Suppressor macrophage treated with lipopolysaccharide for 4 hours (primary cell): ENCODE data around the gene ZNF778.
"Not testable (repeated sequence)": the region's sequence is repeated elsewhere in the genome, so short reads cannot be mapped to it uniquely, and the experiment has no call there.

ENCODE experiments used
- DNase-seq: peaks from one replicate; pipeline ENCODE4 v3.0.0-alpha.2; 2020

ZNF778 gene

DNA sequence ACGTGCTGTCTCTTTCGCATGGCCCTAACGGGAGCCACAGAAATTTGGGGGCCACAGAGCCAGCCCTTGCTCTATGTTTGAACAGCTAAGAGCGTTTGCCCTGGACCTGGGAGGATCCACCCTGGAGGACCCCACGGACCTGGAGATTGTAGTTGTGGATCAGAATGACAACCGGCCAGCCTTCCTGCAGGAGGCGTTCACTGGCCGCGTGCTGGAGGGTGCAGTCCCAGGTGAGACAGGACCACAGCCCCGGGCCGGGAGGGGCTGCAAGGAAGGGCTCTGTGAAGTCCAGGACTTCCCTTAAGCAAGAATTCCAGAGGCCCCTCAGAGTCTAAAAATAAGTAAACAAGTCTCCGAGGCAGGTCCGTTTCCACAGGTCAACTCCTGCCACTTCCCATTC lies 34.0 kb upstream of the ZNF778 start:
- no peak for DNase-seq

DNA sequence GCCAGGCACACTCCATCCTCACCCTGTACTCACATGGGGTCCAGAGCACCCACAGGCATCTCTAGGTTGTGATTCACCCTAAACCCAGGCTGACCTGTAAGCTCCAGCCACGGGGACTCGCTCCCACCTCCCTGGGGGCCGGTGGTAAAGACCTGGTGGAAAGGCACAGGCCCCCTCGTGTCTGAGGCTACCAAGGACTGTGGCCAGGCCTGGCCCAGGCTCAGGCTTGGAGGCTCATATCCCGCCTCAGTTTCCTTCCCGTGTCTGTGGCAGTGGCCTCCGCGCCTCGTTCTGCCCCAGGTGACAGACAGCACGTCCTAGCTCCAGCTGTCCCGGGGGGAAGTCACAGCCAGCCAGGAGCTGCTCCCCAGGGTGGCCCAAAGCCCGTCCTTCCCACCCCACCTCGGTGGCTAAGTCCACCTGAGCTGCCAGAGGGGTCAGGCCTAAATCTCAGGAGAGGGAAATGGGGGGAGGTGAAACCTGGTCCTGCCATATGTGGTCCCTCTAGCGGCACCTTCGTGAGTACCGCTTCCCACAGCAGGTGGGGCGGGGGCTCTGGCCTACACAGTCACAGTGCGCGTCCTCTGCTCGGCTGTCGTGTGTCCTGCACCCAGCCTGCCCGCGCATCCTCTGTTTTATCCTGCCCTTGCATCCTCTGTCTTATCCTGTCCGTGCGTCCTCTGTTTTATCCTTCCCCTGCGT lies 33.4 kb upstream of the ZNF778 start:
- no peak for DNase-seq

DNA sequence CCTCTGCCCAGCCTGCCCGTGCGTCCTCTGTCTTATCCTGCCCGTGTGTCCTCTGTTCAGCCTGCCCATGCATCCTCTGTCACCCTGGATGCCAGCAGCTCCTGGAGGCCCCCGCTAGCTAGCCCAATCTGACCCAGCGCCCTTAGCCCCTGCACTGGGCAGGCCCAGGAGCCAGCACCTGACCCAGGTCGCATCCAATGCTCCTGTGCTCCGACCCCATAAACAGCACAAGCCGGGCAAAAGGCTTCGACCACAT lies 32.9 kb upstream of the ZNF778 start:
- no peak for DNase-seq

DNA sequence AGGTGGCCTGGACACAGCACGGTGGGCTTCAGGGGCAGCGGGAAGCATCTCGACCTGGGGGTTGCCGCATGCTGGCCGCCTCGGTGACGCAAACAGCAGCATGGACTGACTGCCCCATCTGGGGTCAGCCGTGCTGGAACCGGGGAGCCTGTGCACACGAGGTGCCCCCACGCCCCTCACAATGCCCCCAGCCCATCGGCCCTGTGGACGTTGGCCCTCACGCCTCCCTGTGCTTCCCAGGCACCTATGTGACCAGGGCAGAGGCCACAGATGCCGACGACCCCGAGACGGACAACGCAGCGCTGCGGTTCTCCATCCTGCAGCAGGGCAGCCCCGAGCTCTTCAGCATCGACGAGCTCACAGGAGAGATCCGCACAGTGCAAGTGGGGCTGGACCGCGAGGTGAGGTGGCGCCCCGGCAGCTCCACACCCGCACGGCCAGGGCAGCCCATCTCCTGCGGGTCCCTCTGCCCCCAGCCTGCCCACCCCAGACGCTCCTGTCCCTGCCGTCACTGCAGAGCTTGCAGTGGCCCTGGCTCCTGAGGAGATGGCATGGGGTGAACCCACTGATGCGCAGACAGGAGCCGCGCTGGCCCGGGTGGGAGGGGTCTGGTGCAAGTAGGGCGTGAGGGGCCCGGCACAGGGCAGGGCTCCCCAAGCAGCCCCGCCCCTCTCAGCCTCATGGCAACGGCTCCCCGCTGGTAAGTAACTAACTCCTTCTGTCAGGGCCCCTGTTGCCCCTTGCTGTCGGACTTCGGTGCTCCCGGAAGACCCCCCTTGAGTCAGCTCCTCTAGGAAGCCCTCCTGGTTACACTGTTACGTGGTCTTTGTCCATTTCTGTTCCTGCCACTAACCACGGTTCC lies 32.3 kb upstream of the ZNF778 start:
- DNase-seq, result no peak

DNA sequence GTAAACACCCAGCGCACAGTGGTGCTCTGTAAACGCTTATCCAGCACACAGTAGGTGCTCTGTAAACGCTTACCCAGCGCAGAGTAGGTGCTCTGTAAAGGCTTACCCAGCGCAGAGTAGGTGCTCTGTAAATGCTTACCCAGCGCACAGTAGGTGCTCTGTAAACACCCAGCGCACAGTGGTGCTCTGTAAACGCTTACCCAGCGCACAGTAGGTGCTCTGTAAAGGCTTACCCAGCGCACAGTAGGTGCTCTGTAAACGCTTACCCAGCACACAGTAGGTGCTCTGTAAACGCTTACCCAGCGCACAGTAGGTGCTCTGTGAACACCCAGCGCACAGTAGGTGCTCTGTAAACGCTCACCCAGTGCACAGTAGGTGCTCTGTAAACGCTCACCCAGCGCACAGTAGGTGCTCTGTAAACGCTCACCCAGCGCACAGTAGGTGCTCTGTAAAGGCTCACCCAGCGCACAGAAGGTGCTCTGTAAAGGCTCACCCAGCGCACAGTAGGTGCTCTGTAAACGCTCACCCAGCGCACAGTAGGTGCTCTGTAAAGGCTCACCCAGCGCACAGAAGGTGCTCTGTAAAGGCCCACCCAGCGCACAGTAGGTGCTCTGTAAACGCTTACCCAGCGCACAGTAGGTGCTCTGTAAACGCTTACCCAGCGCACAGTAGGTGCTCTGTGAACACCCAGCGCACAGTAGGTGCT lies 31.5 kb upstream of the ZNF778 start:
- DNase-seq, result not testable (repeated sequence)

DNA sequence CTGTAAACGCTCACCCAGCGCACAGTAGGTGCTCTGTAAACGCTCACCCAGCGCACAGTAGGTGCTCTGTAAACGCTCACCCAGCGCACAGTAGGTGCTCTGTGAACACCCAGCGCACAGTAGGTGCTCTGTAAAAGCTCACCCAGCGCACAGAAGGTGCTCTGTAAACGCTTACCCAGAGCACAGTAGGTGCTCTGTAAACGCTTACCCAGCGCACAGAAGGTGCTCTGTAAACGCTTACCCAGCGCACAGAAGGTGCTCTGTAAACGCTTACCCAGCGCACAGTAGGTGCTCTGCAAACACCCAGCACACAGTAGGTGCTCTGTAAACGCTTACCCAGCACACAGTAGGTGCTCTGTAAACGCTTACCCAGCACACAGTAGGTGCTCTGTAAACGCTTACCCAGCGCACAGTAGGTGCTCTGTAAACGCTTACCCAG lies 30.9 kb upstream of the ZNF778 start:
- DNase-seq, result not testable (repeated sequence)

DNA sequence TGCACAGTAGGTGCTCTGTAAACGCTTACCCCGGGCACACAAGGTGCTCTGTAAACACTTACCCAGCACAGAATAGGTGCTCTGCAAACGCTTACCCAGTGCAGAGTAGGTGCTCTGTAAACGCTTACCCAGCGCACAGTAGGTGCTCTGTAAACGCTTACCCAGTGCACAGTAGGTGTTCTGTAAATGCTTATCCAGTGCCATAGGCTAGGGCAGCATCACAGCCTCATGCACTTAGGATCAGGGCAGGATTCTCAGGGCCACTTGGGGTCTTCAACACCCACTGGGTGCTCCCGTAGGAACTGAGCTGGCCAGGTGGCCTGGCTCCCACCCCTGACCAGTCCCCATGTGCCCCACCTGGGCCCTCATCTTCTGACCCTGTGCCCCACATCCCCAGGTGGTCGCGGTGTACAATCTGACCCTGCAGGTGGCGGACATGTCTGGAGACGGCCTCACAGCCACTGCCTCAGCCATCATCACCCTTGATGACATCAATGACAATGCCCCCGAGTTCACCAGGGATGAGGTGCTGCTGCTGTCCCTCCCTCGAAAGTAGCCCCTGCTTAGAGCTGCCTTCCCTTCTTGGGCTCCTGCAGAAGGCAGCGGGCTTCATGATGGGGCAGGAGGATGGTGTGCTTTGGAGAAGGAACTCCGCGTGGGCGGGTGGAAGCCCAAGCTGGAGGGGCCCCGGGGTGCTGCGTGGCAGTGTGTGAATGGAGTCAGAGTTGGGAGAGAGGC lies 30.3 kb upstream of the ZNF778 start:
- DNase-seq, result peak; percentile 35

DNA sequence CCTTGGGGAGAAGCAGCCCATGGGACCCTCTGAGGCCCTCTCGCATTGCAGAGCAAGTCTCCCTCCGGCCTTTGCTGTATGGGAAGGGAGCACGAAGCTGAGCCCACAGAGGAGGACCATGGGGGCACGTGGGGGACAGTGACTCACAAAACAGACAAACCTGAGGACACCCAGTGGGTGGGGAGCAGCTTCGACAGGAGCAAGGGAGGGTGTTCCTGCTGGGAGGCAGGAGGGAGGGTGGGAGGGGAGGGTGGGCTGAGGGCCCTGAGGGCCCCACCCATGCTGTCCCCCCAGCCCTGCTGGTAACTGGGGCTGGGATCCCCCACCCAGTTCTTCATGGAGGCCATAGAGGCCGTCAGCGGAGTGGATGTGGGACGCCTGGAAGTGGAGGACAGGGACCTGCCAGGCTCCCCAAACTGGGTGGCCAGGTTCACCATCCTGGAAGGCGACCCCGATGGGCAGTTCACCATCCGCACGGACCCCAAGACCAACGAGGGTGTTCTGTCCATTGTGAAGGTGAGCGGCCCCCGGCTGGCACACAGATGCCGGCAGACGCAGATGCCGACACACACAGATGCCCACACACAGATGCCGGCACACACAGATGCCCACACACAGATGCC lies 29.6 kb upstream of the ZNF778 start:
- DNase-seq, result no peak

DNA sequence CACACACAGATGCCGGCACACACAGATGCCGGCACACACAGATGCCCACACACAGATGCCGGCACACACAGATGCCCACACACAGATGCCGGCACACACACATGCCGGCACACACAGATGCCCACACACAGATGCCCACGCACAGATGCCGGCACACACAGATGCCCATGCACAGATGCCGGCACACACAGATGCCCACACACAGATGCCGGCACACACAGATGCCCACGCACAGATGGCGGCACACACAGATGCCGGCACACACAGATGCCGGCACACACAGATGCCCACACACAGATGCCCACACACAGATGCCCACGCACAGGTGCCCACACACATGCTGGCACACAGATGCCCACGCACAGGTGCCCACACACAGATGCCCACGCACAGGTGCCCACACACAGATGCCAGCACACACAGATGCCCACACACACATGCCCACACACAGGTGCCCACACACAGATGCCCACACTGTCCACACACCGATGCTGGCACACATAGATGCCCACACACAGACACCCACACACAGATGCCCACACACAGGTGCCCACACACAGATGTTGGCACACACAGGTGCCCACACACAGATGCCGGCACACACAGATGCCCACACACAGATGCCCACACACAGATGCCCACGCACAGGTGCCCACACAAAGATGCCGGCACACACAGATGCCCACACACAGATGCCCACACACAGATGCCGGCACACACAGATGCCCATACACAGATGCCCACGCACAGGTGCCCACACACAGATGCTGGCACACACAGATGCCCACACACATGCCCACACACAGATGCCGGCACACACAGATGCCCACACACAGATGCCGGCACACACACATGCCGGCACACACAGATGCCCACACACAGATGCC lies 28.8 kb upstream of the ZNF778 start:
- DNase-seq, result not testable (repeated sequence)

DNA sequence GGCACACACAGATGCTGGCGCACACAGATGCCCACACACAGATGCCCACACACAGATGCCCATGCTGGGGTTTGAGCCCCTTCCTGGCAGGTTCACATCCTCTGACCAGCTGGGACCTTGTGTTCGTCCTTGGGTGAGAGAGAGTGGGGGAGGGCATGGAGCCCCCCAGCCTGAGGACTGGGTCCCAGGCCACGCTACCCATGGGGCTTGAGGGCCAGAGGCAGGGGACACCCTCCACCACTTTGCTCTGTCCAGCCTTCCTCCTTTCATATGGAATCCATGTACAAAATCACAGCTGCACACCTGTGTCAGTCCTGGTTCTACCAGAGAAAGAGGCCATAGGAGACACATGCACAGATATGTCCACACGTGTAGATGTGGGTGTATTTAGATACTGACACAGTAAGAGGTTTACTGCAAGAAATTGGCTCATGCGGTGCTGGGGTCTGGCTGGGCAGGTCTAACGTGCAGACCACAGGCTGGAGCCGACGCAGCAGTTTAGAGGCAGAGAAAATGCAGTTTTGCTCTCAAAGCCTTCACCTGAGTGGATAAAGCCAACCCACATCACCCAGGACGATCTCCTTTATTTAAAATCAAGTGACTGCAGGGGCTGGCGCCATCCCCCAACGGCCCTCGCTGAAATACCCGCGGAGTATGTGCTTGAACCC lies 28.0 kb upstream of the ZNF778 start:
- DNase-seq, result no peak

DNA sequence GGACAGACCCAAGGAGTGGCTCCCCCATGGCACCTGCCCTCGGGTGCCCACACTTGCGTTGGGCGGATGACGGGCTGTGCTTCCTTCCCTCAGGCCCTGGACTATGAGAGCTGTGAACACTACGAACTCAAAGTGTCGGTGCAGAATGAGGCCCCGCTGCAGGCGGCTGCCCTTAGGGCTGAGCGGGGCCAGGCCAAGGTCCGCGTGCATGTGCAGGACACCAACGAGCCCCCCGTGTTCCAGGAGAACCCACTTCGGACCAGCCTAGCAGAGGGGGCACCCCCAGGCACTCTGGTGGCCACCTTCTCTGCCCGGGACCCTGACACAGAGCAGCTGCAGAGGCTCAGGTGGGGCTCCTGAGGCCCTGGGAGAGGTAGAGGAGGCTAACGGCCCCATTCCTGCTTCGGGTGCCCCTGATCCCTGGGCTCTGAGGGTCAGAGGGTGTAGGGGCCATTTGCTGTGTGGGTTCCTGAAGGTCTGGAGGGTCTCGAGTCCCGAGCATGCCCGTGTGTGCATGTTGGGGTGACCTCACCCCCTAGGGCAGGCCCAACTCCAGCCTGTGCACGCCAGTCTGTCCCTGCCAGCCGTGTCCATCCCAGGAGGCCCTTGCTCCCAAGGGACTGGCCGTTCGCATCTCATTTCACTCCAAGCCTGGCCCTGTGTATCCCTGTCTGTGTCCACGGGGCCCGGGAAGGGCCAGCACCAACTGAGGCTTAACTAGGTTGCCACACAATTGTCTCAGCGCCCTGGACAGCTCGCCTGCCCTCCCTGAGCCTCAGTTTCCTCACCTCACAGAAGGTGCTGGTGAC lies 27.1 kb upstream of the ZNF778 start:
- DNase-seq, result no peak

DNA sequence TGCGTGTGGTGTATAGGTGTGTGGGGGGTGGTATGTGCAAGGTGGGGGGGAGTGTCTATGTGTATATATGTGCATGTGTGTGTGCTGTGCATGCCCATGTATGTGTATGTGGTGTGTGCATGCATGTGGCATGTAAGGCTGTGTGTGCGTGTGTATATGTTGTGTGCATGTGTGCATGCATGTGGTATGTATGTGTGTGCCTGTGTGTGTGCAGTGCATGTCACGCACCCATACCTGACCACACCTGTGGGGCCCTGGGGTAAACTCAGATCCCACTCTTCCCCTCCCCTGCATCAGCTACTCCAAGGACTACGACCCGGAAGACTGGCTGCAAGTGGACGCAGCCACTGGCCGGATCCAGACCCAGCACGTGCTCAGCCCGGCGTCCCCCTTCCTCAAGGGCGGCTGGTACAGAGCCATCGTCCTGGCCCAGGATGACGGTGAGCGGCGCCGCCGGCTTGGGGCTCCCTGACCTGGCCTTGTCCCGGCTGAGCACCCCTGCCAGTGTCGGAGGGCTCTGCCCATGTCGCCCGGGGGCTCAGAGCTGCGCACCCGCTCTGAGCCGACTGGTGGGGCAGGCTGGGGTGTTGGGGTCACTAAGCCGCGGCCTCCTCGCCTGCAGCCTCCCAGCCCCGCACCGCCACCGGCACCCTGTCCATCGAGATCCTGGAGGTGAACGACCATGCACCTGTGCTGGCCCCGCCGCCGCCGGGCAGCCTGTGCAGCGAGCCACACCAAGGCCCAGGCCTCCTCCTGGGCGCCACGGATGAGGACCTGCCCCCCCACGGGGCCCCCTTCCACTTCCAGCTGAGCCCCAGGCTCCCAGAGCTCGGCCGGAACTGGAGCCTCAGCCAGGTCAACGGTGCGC lies 26.2 kb upstream of the ZNF778 start:
- no peak for DNase-seq

DNA sequence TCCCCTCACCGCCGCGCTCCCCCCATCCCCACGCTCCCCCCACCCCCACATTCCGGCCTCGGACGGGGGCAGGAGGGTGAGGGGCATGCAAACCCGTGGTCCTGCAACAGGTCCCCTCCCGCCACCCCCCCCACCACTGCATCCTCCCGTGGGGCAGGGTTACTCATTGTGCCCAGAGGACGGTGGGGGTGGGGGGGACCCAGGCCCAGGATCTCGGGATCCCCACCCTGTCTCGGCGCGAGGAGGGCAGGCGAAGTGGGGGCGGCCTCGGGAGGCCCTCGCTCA lies 25.7 kb upstream of the ZNF778 start:
- DNase-seq, result no peak

DNA sequence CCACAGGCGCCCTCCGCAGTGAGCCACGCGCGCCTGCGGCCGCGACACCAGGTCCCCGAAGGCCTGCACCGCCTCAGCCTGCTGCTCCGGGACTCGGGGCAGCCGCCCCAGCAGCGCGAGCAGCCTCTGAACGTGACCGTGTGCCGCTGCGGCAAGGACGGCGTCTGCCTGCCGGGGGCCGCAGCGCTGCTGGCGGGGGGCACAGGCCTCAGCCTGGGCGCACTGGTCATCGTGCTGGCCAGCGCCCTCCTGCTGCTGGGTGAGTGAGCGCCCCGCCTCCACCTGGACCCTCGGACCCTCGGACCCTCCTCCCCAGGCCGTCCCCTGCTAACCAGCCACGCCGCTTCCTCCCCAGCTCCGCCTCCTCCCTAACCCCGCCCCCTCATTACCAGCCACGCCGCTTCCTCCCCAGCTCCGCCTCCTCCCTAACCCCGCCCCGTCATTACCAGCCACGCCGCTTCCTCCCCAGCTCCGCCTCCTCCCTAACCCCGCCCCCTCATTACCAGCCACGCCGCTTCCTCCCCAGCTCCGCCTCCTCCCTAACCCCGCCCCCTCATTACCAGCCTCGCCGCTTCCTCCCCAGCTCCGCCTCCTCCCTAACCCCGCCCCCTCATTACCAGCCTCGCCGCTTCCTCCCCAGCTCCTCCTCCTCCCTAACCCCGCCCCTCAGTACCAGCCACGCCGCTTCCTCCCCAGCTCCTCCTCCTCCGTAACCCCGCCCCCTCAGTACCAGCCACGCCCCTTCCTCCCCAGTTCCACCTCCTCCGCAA lies 25.1 kb upstream of the ZNF778 start:
- DNase-seq, result peak; percentile 85

DNA sequence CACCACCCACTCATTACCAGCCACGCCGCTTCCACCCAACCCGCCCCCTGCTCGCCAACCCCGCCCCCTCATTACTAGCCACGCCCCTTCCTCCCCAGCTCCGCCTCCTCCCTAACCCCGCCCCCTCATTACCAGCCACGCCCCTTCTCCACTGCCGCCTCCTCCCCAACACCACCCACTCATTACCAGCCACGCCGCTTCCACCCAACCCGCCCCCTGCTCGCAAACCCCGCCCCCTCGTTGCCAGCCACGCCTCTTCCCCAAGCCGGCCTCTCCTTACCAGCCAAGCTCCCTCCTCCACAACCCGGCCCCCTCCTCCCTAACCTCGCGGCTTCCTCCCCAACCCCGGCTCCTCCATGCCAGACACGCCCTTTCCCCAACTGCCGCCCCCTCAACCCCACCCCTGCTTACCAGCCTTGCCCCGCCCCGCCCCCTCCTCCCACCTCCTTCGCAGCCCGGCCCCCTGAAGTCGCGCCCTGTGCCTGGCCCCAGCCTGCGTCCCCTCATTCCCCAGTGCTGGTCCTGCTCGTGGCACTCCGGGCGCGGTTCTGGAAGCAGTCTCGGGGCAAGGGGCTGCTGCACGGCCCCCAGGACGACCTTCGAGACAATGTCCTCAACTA lies 24.4 kb upstream of the ZNF778 start:
- no peak for DNase-seq

DNA sequence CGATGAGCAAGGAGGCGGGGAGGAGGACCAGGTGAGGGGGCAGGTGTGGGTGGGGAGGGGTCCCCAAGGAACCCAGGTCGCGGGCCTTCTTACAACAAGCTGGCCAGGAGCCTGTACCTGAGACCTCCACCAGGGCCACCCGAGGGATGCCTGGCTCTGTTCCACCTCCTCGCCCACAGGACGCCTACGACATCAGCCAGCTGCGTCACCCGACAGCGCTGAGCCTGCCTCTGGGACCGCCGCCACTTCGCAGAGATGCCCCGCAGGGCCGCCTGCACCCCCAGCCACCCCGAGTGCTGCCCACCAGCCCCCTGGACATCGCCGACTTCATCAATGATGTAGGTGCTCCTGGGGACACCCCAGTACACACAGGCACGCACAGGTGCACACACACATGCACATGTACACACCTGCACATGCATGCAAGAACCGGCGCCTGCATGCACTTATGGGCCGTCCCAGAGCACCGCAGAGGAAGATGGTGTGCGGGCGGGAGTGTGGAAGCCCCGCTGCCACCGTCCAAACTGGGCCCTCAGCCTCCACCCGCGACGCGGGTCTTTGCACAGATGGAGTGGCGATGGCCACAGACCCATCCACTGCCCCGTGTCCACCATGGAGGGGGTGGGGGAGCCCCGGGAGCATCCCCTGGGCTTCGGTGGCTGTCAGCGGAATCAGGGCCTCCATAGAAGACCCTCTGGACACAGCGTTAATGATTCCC lies 23.8 kb upstream of the ZNF778 start:
- no peak for DNase-seq
